ENCODE results near the gene GSS. TPM values are rescaled to one million over a fixed set of nuclear protein-coding genes. Genes with fewer than 3 reads are reported as not detected.

GSS gene
- total RNA-seq (10 to 100 TPM; 22.9 to 24.3 TPM), polyA plus RNA-seq (10 to 100 TPM; 12.9 to 31.5 TPM)
- long read RNA-seq, donor 1, transcript GSS-201 (13 exons, 1,919 nt), result major isoform, 172 of 233 reads
- long read RNA-seq, donor 1, partial matches to known transcripts, result 16 of 233 reads
- long read RNA-seq, donor 1, other reads (novel, unspliced or antisense), result 42 of 233 reads
- long read RNA-seq, donor 2, transcript GSS-201 (13 exons, 1,919 nt), result major isoform, 11 of 25 reads
- long read RNA-seq, donor 2, partial matches to known transcripts, result 6 of 25 reads
- long read RNA-seq, donor 2, other reads (novel, unspliced or antisense), result 8 of 25 reads

DNA sequence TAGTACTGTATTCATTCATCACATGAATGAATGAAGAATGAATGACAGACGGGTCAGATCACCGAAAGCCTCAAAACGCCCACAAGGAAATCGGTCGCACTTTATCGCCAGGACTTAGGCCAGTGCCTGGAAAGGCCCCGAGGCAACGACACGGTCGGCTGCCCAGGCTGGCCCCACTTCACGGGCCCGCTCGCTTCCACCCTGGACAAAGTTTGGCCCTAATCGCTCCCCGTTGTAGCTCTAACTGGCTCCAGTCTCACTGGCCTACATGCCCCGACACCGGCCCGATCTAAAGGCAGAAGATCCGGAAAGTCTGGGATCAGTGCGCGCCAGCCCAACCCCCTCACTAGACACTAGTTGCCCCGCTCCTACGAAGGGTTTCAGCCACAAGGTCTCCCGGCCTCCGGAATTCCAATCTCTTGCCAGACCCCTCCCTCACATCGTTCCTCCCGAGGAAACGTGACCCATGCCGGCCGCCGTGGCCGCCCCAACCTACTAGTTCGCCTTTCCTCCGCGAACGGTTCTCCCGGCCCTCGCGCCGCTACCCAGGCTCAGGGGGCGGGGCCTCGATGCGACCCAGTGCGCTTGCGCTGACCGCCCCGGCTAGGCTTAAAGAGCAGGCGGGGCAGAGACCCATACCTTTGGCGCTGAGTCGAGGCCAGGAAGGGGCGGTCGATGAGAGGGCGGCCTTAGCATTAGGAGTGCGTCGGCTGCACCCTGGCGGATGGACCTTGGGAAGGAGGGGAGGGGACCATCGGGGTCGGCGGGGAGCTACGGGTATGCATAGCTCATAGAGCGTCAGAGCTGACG is at the start of gene GSS, which contains the start of gene MYH7B:
TSS of gene GSS (minus strand) at position 576 of the 810 bp plus-strand sequence. CDS start 3,954 bp downstream, outside the sequence.
TSS of gene MYH7B (plus strand) at position 638 of the 810 bp plus-strand sequence. CDS start 22,138 bp downstream, outside the sequence.
- no peaks in the 10 kb centered on the region for H3K27me3 ChIP-seq (ENCODE audit: control insufficient read depth in 1 of 2, insufficient read depth in 2 of 2, low read length in 1 of 2)
- H3K9me3 ChIP-seq (ENCODE audit: control insufficient read depth, low read length), result no peaks in the 10 kb centered on the region
- intact Hi-C loops (cut with DNase I), result loop anchor here (1.0 to 5.0 kb wide), 4 partner anchors 48 to 137 kb away; partner anchors contain the start of gene TRPC4AP (in 1 of the 2)
- 0 to 1% methylated on average over 60 to 62 of the region's 62 CpGs for WGBS, 2 donors
- DNase-seq, result peak; percentile 99 to 100
- no peaks in the 10 kb centered on the region for H3K36me3 ChIP-seq (ENCODE audit: control insufficient read depth in 1 of 2, insufficient read depth in 2 of 2, low read length in 1 of 2)
- ATAC-seq (ENCODE audit: low FRiP score), result peak; percentile 98
- H3K27ac ChIP-seq (ENCODE audit: low read depth in 1 of 2, low read length in 2 of 2), result peak within 1 kb of the TSS in 1 of 2 donors; percentile 62
- H3K4me3 ChIP-seq (ENCODE audit: low read length in 2 of 2), result peak within 1 kb of the TSS; percentile 21 to 37
- H3K4me1 ChIP-seq (ENCODE audit: control insufficient read depth in 1 of 2, insufficient read depth in 2 of 2, low read length in 2 of 2), result no peaks in the 10 kb centered on the region

DNA sequence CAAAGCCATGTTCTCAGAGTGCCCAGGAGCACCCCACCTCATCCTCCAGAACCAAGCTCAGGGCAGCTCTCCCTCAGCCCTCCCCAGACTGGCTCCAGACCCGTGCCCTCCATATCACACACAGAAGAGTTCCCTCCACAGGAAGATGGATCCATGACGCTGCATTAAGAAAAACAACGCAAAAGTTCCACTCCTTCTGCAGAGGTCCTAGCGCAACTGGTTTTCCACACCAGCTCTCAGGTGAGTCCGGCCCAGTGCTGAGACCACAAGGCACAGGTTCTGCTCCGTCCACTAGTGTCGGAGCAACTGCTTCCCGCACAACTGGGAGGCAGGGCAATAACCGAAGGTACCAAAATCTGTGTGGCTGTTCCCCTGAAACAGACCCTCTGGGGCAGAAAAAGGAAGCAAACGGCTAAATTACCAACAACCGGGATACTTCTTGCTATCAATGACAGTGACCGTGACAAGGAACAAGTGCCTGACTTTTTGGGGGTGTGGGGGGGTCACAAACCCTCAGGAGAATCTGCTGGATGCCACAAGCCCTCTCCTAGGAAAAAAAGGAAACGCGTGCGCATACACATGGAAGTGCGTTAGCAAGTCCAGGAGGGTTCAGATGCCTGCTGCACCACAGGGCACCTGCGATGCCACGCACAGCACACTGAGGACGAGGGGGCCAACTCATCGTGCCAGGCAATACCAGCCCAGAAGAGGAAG is 49.3 kb upstream of the GSS start:
- H3K4me1 ChIP-seq (ENCODE audit: control insufficient read depth in 1 of 2, insufficient read depth in 2 of 2, low read length in 2 of 2), result no peaks in the 10 kb centered on the region
- intact Hi-C loops (cut with DNase I), result no loop called here
- H3K27ac ChIP-seq (ENCODE audit: low read depth in 1 of 2, low read length in 2 of 2), result no peak overlapping the region
- no peaks in the 10 kb centered on the region for H3K27me3 ChIP-seq (ENCODE audit: control insufficient read depth in 1 of 2, insufficient read depth in 2 of 2, low read length in 1 of 2)
- peak; percentile 25 to 62 for DNase-seq
- H3K4me3 ChIP-seq (ENCODE audit: low read length in 2 of 2), result no peak overlapping the region
- WGBS, 2 donors, result 88 to 89% methylated on average over 20 of the region's 20 CpGs
- H3K9me3 ChIP-seq (ENCODE audit: control insufficient read depth, low read length), result no peaks in the 10 kb centered on the region
- ATAC-seq (ENCODE audit: low FRiP score), result no peak
- H3K36me3 ChIP-seq (ENCODE audit: control insufficient read depth in 1 of 2, insufficient read depth in 2 of 2, low read length in 1 of 2), result peaks cover 0 to 30% of the 10 kb centered on the region in 2 donors

DNA sequence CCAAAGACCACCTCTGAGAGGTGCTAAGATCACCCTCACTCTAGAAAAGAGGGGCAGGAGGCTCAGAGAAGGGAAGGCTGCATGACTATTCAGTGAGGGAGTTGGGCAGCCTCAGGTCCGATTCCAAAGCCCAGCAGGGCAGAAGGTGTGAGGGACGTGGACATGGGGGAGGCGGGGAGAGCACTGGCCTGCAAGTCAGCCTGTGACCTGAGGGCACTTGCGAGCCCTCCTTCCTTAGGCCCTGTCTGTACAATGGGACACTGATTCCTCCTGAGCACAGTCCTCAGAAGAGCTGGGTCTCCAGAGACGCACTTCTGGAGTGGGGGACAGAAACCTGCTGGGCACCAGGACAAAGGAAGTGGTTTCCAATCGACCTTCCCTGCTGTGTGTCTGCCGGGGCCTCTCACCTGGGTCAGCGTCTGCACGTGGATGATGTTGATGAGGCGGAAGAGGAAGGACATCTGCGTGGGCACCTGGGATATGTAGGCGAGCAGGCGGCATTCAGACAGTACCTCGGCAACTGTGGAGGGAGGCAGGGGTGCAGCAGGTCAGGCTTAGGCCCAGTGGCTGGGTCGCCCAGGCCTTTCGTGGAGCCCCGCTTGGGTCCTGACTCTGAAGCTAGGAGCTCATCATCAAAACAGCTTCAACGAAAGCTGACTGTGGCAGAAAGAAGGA is 48.6 kb upstream of the GSS start:
- 82 to 85% methylated on average over 18 of the region's 18 CpGs for WGBS, 2 donors
- no peak overlapping the region for H3K4me3 ChIP-seq (ENCODE audit: low read length in 2 of 2)
- no peaks in the 10 kb centered on the region for H3K9me3 ChIP-seq (ENCODE audit: control insufficient read depth, low read length)
- no peak overlapping the region for H3K27ac ChIP-seq (ENCODE audit: low read depth in 1 of 2, low read length in 2 of 2)
- DNase-seq (peak in 1 of 2 donors; percentile 74), ATAC-seq (ENCODE audit: low FRiP score) (no peak)
- intact Hi-C loops (cut with DNase I), result no loop called here
- peaks cover 0 to 30% of the 10 kb centered on the region in 2 donors for H3K36me3 ChIP-seq (ENCODE audit: control insufficient read depth in 1 of 2, insufficient read depth in 2 of 2, low read length in 1 of 2)
- H3K27me3 ChIP-seq (ENCODE audit: control insufficient read depth in 1 of 2, insufficient read depth in 2 of 2, low read length in 1 of 2), result no peaks in the 10 kb centered on the region
- no peaks in the 10 kb centered on the region for H3K4me1 ChIP-seq (ENCODE audit: control insufficient read depth in 1 of 2, insufficient read depth in 2 of 2, low read length in 2 of 2)

DNA sequence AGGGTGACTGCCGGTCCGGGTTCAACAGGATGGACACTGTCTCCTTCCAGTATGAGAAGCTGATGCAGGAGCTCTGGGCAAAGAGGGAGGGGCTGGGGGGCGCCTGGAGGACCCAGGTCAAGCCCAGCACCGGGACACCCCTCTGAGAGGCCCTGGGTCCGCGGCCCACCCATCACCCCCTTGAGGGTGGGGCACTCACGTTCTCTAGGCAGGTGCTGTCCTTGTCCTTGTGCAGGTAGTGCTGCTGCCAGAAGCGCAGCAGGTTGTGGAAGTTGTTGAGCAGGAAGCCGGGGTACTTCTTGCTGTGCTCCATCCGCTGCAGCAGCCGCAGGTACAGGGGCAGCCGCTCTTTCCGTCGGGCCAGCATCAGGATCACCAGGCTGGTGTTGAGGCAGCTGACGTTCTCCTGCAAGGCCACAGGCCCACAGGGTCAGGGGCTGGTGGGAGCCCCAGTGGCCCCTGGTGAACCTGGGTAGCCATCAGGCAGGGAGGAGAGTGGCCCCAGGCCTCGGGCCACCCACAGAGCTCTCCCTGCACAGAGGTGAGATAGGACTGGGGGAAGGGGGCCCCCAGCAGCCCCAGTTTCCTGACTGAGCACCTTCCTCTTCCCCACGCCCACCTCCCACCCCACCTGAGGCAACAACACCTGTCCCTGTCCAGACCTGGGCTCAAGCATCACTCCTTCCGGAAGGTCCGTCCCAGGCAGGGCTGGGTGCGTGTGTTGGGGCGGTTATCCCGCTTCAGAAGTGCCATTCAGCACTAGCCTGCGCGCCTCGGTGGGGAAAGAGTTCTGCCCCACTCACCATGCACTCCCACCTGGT is 47.8 kb upstream of the GSS start:
- intact Hi-C loops (cut with DNase I), result no loop called here
- Histone ChIP-seq H3K4me3 (ENCODE audit: low read length in 2 of 2) (no peak overlapping the region), H3K9me3 (ENCODE audit: control insufficient read depth, low read length) (no peaks in the 10 kb centered on the region), H3K27me3 (ENCODE audit: control insufficient read depth in 1 of 2, insufficient read depth in 2 of 2, low read length in 1 of 2) (no peaks in the 10 kb centered on the region), H3K36me3 (ENCODE audit: control insufficient read depth in 1 of 2, insufficient read depth in 2 of 2, low read length in 1 of 2) (peaks cover 0 to 30% of the 10 kb centered on the region in 2 donors), H3K27ac (ENCODE audit: low read depth in 1 of 2, low read length in 2 of 2) (no peak overlapping the region), H3K4me1 (ENCODE audit: control insufficient read depth in 1 of 2, insufficient read depth in 2 of 2, low read length in 2 of 2) (no peaks in the 10 kb centered on the region)
- ATAC-seq (ENCODE audit: low FRiP score) (no peak), DNase-seq (peak; percentile 43 to 67)
- 90 to 92% methylated on average over 25 of the region's 25 CpGs for WGBS, 2 donors

DNA sequence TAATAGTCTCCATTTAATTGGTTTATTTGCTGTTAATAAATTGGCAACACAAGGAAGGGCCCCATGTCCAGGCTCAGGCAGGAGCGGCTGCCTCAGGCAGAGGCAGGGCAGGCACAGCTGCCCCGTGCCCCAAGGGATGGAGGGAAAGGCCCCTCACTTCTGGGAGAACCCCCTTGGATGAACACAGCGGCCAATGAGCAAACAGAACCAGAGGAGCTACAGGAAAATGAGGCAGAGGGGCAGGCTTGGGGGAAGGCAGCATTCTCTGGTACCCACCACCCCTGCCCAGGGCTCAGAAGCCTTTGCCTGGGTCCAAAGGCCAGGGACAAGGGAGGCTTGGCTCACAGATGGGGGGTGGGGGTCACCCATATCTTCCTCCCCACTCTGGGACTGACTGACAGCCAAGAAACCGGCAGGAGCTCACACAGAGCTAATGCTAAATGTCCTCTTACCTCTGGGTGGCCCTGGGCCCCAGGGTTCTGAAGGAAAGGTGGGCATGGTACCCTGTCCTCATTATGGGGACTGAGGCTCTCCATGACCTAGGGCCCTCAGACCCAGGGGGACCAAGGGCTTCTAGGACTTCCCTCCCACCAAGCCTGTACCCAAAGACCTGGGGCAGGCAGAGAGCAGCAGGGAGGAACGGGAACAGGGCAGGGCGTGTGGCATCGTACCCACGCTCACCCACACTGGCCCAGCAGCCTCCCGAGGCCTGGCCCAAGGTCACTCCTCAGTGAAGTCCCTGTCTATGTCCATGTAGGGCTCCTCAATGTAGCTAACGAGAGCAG is 47.0 kb upstream of the GSS start:
- Histone ChIP-seq H3K4me1 (ENCODE audit: control insufficient read depth in 1 of 2, insufficient read depth in 2 of 2, low read length in 2 of 2) (no peaks in the 10 kb centered on the region), H3K36me3 (ENCODE audit: control insufficient read depth in 1 of 2, insufficient read depth in 2 of 2, low read length in 1 of 2) (peaks cover 0 to 24% of the 10 kb centered on the region in 2 donors), H3K27me3 (ENCODE audit: control insufficient read depth in 1 of 2, insufficient read depth in 2 of 2, low read length in 1 of 2) (no peaks in the 10 kb centered on the region), H3K4me3 (ENCODE audit: low read length in 2 of 2) (no peak overlapping the region), H3K9me3 (ENCODE audit: control insufficient read depth, low read length) (no peaks in the 10 kb centered on the region), H3K27ac (ENCODE audit: low read depth in 1 of 2, low read length in 2 of 2) (no peak overlapping the region)
- WGBS, 2 donors, result 78 to 82% methylated on average over 10 of the region's 10 CpGs
- ATAC-seq (ENCODE audit: low FRiP score) (no peak), DNase-seq (peak; percentile 24 to 59)
- intact Hi-C loops (cut with DNase I), result no loop called here

DNA sequence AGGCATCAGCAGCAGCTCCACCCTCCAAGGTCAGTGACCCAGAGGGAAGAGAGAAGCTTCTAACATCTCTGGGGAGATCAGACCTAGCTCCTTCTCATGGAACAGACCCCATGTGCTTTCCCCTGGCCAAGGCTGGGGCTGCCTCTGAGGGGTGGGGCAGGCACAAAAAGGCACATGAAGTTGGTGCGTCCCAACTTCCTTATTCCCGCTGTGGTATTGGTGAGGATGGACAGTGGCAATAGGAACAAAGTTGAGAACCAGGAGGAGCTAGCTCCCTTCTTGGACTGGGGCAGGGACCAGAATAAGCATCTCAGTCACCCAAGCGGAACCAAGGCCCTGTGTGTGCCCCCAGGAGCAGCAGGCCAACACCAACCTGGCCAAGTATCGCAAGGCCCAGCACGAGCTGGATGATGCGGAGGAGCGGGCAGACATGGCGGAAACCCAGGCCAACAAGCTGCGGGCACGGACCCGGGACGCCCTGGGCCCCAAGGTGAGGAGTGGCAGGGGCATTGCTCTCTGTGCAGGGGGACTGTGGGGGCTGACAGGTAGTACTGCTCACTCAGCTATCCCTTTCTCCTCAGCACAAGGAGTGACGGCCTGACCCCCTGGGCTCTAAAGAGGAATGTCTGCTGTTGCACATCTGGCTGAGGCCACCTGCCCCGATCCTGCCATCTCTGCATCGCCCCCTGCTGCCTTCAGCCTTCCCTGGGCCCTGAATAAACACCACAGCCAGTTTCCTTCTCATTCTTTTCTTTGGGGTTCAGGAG is 46.2 kb upstream of the GSS start:
- Histone ChIP-seq H3K27me3 (ENCODE audit: control insufficient read depth in 1 of 2, insufficient read depth in 2 of 2, low read length in 1 of 2) (no peaks in the 10 kb centered on the region), H3K4me1 (ENCODE audit: control insufficient read depth in 1 of 2, insufficient read depth in 2 of 2, low read length in 2 of 2) (no peaks in the 10 kb centered on the region), H3K36me3 (ENCODE audit: control insufficient read depth in 1 of 2, insufficient read depth in 2 of 2, low read length in 1 of 2) (peaks cover 0 to 26% of the 10 kb centered on the region in 2 donors), H3K9me3 (ENCODE audit: control insufficient read depth, low read length) (no peaks in the 10 kb centered on the region), H3K4me3 (ENCODE audit: low read length in 2 of 2) (no peak overlapping the region), H3K27ac (ENCODE audit: low read depth in 1 of 2, low read length in 2 of 2) (no peak overlapping the region)
- DNase-seq (peak in 1 of 2 donors; percentile 70), ATAC-seq (ENCODE audit: low FRiP score) (no peak)
- 76 to 77% methylated on average over 15 of the region's 15 CpGs for WGBS, 2 donors
- intact Hi-C loops (cut with DNase I), result no loop called here
